Measurements from ENCODE around the gene RAB5A.

DNA sequence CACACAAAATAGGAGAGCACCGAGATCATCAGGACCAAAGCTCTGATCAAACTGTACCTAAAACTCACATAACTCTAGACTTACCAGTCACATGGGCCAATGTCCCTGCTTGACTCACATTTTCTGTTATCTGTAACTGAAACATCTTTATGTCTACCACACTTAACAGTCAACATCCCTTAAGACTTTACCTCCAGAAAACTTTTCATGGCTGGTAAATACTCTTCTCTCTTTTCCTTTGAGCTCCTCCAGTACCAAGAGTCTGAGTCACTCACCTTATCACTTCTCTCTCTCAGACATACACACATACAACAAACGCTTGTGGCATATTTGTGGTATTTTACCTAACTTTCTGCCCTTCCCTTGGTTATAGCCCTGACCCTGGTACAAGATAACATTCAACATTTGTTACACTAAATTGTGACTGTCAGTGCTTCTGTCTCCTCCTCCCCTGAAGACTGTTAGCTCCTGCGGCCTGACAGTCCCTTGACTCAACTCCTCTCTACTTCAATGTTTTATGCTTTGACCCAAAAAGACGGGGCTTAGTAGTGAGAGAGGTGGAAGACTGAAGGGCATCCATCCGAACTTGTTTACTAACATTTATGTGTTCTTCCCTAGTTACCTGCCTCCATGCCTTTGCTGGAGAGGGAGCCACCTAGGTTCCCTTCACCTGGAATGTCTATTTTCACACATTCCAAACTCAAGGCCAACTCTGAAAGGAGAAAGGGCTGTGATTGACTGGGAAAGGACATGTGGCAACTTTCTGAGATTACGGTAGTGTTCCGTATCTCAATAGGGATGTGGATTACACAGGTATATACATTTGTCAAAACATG, 9.2 kb upstream of the RAB5A start:
- TF ChIP-seq, protein P1, sequence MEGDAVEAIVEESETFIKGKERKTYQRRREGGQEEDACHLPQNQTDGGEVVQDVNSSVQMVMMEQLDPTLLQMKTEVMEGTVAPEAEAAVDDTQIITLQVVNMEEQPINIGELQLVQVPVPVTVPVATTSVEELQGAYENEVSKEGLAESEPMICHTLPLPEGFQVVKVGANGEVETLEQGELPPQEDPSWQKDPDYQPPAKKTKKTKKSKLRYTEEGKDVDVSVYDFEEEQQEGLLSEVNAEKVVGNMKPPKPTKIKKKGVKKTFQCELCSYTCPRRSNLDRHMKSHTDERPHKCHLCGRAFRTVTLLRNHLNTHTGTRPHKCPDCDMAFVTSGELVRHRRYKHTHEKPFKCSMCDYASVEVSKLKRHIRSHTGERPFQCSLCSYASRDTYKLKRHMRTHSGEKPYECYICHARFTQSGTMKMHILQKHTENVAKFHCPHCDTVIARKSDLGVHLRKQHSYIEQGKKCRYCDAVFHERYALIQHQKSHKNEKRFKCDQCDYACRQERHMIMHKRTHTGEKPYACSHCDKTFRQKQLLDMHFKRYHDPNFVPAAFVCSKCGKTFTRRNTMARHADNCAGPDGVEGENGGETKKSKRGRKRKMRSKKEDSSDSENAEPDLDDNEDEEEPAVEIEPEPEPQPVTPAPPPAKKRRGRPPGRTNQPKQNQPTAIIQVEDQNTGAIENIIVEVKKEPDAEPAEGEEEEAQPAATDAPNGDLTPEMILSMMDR (conservative IDR thresholded peaks at IDR 0.05; ENCODE audit: low read depth, low read length) = no peak
- TF ChIP-seq, protein P2, sequence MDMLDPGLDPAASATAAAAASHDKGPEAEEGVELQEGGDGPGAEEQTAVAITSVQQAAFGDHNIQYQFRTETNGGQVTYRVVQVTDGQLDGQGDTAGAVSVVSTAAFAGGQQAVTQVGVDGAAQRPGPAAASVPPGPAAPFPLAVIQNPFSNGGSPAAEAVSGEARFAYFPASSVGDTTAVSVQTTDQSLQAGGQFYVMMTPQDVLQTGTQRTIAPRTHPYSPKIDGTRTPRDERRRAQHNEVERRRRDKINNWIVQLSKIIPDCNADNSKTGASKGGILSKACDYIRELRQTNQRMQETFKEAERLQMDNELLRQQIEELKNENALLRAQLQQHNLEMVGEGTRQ (IDR thresholded peaks at IDR 0.05; ENCODE audit: low read depth, low read length) = peak; percentile 62
- no peak for TF ChIP-seq NFE2L2 (IDR thresholded peaks at IDR 0.05; ENCODE audit: low read depth, low read length)
- no peak for TF ChIP-seq POLR2A (IDR thresholded peaks at IDR 0.05; ENCODE audit: low read depth, low read length)

All from IMR-90 (cell line).